ENCODE data around the gene PLET1.

PLET1 gene

GRCh38 chr11:112278803-112279202, 18.1 kb upstream of the PLET1 start:
- TF ChIP-seq JUND (IDR thresholded peaks at IDR 0.05; ENCODE audit: low read depth): no peak
- in situ Hi-C loops (cut with HindIII; ENCODE audit: low pct_unique_long_range_greater_than_20kb, low sequenced_read_pairs): no loop called here

GRCh38 chr11:112277941-112278340, 17.3 kb upstream of the PLET1 start:
- no peak for TF ChIP-seq JUND (IDR thresholded peaks at IDR 0.05; ENCODE audit: low read depth)
- DNase-seq (ENCODE audit: low read depth in 1 of 2, low spot score in 1 of 2): no peak
- in situ Hi-C loops (cut with HindIII; ENCODE audit: low pct_unique_long_range_greater_than_20kb, low sequenced_read_pairs): no loop called here

More at GRCh38 chr11:112278803-112279202, 18.1 kb upstream of the PLET1 start:
- no peak for DNase-seq (ENCODE audit: low read depth in 1 of 2, low spot score in 1 of 2)

- no peak for DNase-seq (ENCODE audit: low read depth in 1 of 2, low spot score in 1 of 2)
- TF ChIP-seq JUND (IDR thresholded peaks at IDR 0.05; ENCODE audit: low read depth): no peak
- in situ Hi-C loops (cut with HindIII; ENCODE audit: low pct_unique_long_range_greater_than_20kb, low sequenced_read_pairs): no loop called here
Measured at GRCh38 chr11:112277029-112277428, 16.4 kb upstream of the PLET1 start.

- in situ Hi-C loops (cut with HindIII; ENCODE audit: low pct_unique_long_range_greater_than_20kb, low sequenced_read_pairs): no loop called here
- DNase-seq (ENCODE audit: low read depth in 1 of 2, low spot score in 1 of 2): no peak
- no peak for TF ChIP-seq JUND (IDR thresholded peaks at IDR 0.05; ENCODE audit: low read depth)
Measured at GRCh38 chr11:112274007-112274783, 13.5 kb upstream of the PLET1 start.

- no peak for DNase-seq (ENCODE audit: low read depth in 1 of 2, low spot score in 1 of 2)
- in situ Hi-C loops (cut with HindIII; ENCODE audit: low pct_unique_long_range_greater_than_20kb, low sequenced_read_pairs): no loop called here
- TF ChIP-seq JUND (IDR thresholded peaks at IDR 0.05; ENCODE audit: low read depth): no peak
Measured at GRCh38 chr11:112273066-112273465, 12.4 kb upstream of the PLET1 start.

- no peak for TF ChIP-seq JUND (IDR thresholded peaks at IDR 0.05; ENCODE audit: low read depth)
- in situ Hi-C loops (cut with HindIII; ENCODE audit: low pct_unique_long_range_greater_than_20kb, low sequenced_read_pairs): no loop called here
- DNase-seq (ENCODE audit: low read depth in 1 of 2, low spot score in 1 of 2): no peak
Measured at GRCh38 chr11:112271242-112271641, 10.6 kb upstream of the PLET1 start.

GRCh38 chr11:112270551-112271180, 10.0 kb upstream of the PLET1 start:
- DNase-seq (ENCODE audit: low read depth in 1 of 2, low spot score in 1 of 2): peak in 1 of 2 experiments; percentile 52
- no peak for TF ChIP-seq JUND (IDR thresholded peaks at IDR 0.05; ENCODE audit: low read depth)
- in situ Hi-C loops (cut with HindIII; ENCODE audit: low pct_unique_long_range_greater_than_20kb, low sequenced_read_pairs): no loop called here

- in situ Hi-C loops (cut with HindIII; ENCODE audit: low pct_unique_long_range_greater_than_20kb, low sequenced_read_pairs): no loop called here
- DNase-seq (ENCODE audit: low read depth in 1 of 2, low spot score in 1 of 2): no peak
- TF ChIP-seq JUND (IDR thresholded peaks at IDR 0.05; ENCODE audit: low read depth): no peak
Measured at GRCh38 chr11:112269139-112269538, 8.5 kb upstream of the PLET1 start.

GRCh38 chr11:112268406-112268805, 7.7 kb upstream of the PLET1 start:
- TF ChIP-seq JUND (IDR thresholded peaks at IDR 0.05; ENCODE audit: low read depth): no peak
- no peak for DNase-seq (ENCODE audit: low read depth in 1 of 2, low spot score in 1 of 2)
- in situ Hi-C loops (cut with HindIII; ENCODE audit: low pct_unique_long_range_greater_than_20kb, low sequenced_read_pairs): no loop called here

- no peak for TF ChIP-seq JUND (IDR thresholded peaks at IDR 0.05; ENCODE audit: low read depth)
Measured at GRCh38 chr11:112267188-112267591, 6.5 kb upstream of the PLET1 start.

GRCh38 chr11:112266410-112266778, 5.7 kb upstream of the PLET1 start:
- DNase-seq (ENCODE audit: low read depth in 1 of 2, low spot score in 1 of 2): no peak
- in situ Hi-C loops (cut with HindIII; ENCODE audit: low pct_unique_long_range_greater_than_20kb, low sequenced_read_pairs): no loop called here
- TF ChIP-seq JUND (IDR thresholded peaks at IDR 0.05; ENCODE audit: low read depth): no peak

More at GRCh38 chr11:112267188-112267591, 6.5 kb upstream of the PLET1 start:
- in situ Hi-C loops (cut with HindIII; ENCODE audit: low pct_unique_long_range_greater_than_20kb, low sequenced_read_pairs): no loop called here
- no peak for DNase-seq (ENCODE audit: low read depth in 1 of 2, low spot score in 1 of 2)

- DNase-seq (ENCODE audit: low read depth in 1 of 2, low spot score in 1 of 2): no peak
- in situ Hi-C loops (cut with HindIII; ENCODE audit: low pct_unique_long_range_greater_than_20kb, low sequenced_read_pairs): no loop called here
- no peak for TF ChIP-seq JUND (IDR thresholded peaks at IDR 0.05; ENCODE audit: low read depth)
Measured at GRCh38 chr11:112265659-112266409, 5.2 kb upstream of the PLET1 start.

All from T47D (cell line).